MV-4-11 (cell line): Measurements from ENCODE around the gene TTLL10.
"Not testable (repeated sequence)": the region's sequence is repeated elsewhere in the genome, so short reads cannot be mapped to it uniquely, and the experiment has no call there.

Experiments
- DNase-seq: peaks from one replicate; lab custom pipeline; 2025; lab: John Stamatoyannopoulos, UW

Gene TTLL10

GRCh38 chr1:1189111-1189510 is 15.4 kb downstream of the TTLL10 start:
- DNase-seq = peak; percentile 67

- no peak for DNase-seq
Measured at GRCh38 chr1:1191734-1192133, 18.1 kb downstream of the TTLL10 start.

DNA sequence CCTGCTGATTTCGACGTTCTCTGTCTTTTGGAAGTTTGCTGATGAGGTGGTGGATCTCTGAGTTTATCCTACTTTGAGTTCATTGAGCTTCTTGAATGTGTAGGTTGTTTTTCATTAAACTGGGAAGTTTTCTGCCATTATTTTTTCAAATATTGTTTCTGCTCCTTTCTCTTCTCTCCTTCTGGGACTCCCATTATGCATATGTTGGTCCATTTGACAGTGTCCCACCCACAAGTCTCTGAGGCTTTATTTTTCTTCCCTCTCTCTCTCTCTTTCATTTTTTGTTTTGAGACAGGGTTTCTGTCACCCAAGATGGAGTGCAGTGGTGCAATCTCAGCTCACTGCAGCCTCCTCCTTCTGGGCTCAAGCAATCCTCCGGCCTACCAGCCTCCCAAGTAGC is 21.0 kb downstream of the TTLL10 start:
- peak; percentile 10 for DNase-seq

GRCh38 chr1:1195726-1196125 is 22.0 kb downstream of the TTLL10 start:
- DNase-seq = not testable (repeated sequence)

- no peak for DNase-seq
Measured at GRCh38 chr1:1196431-1197187, 22.9 kb downstream of the TTLL10 start.

DNA sequence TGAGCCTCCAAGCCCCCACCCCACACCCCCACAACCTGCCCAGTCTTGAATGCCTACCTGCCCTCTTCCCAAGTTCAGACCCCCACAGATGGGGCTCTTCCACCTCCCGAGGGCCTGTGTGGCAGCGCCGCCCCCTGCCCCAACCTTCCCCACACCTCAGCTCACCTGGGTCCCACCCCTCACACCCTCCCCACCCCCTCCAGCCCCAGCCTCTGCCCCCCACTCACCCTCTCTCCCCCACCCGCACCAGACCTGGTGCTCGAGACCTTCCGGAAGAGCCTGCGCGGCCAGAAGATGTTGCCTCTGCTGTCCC is 23.5 kb downstream of the TTLL10 start:
- no peak for DNase-seq

GRCh38 chr1:1197551-1198422 is 24.1 kb downstream of the TTLL10 start:
- DNase-seq = no peak

DNA sequence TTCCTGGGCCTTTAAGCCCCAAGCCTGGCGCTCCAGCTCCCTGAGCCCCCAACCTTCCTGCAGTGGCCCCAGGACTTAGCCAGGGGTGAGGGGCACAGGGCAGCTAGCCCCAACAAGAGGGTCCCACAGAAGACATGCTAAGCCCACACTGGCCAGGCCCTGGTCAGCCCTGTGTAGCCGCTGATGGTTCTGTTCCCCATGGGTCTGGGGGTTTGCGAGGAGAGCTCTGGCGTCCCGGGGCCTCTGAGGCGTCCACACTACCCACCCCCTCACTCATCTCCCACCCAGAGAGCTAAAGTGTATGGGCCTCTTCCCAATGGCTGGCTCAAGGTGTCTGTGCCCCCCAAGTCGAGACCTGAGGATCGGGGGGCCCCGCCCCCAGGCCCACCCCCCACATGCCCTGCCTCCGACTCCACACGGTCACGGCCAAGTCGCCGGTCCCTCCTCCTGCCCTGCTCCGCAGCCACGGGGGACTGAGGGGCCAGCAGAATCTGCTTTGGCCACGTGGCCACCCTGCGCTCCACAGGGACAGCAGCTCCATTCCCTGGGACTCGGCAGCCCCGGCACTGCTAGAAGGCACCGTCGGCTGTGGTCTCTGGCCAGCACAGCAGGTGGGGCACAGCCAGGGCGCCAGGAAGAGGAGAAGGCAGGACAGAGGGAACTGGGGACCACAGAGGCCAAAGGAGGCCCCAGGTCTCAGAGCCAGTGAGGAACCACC is 24.9 kb downstream of the TTLL10 start:
- DNase-seq = no peak

GRCh38 chr1:1199141-1199960 is 25.7 kb downstream of the TTLL10 start:
- DNase-seq = no peak

- no peak for DNase-seq
Measured at GRCh38 chr1:1199961-1200875, 26.5 kb downstream of the TTLL10 start.

- DNase-seq = no peak
Measured at GRCh38 chr1:1200876-1201810, 27.5 kb downstream of the TTLL10 start.

DNA sequence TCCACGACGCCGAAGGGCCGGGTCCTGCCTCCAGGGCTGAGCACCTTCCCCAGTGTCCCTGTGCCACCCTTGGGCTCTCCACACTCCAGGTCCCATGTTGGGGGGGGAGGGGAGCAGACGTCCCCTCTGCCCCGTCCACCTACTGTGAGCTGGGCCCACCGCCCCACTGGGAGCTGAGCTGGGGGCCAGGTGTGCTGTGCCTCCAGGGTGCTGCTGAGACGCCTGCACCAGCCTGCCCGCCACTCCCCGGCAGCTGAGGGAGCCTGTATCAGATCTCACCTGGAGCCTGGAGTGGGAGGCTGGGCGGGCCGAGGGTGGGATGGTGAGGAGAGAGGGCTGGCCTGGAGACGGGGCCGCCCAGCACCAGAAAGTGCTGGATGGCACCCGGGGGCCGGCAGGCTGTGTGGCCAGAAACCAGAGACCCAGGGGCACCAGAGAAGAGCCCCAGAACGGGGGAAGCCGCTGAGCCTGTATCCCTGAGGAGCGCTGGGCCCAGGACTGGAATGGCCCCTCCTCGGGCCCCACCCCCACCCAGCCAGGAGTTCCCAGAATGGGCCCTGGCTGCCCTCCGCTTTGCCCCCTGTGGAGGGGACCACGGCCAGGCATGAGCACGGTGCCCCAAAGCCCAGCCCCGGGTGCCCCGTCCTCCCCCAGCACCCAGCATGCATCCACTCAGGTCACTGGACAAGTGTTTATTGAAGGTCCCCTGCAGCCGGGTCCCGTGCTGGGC is 29.3 kb downstream of the TTLL10 start:
- no peak for DNase-seq

GRCh38 chr1:1203561-1204424 is 30.1 kb downstream of the TTLL10 start:
- no peak for DNase-seq

GRCh38 chr1:1204425-1204920 is 30.8 kb downstream of the TTLL10 start:
- no peak for DNase-seq

- no peak for DNase-seq
Measured at GRCh38 chr1:1204998-1205768, 31.5 kb downstream of the TTLL10 start.

DNA sequence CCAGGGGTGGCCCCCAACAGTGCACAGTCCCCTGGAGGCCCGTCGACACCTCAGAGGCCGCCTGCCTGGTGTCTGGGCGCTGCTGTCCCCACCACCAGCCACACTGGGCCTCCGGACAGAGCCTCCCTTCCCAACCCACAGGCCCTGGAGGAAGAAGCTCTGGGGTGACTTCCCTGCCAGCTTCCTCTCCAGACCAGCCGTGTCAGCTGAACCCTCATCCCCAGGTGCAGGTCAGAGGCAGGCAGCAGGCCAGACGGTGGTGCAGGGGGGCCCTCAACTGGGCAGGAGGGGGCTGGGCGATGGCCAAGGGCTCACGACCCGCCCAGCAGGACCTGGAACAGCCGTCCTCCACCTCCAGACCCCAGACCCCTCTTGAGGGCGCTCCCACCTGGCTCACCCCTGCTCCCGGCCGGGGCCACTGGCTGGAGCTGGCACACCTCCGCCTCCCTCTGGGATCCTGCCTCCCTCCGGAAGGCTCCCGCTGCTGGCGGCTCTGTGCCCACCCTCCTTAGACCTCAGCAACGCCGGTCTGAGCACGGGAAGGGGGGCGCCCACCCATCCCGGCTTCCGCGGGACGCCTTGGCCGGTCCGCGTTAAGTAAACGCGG is 32.2 kb downstream of the TTLL10 start:
- no peak for DNase-seq
